IgD-negative memory B cell (primary cell): ENCODE measurements around the gene CFAP161. TPM values are rescaled to one million over a fixed set of nuclear protein-coding genes. Genes with fewer than 3 reads are reported as not detected.

ENCODE experiments used
- H3K27ac Mint-ChIP-seq, 3 donors: one replicate each; pipeline ENCODE4 v1.8.0; 2020 to 2022; ENCODE audit warnings: mild to moderate bottlenecking in 3 of 3, mixed read lengths in 3 of 3, moderate library complexity in 1 of 3
- H3K27me3 Mint-ChIP-seq: one replicate; pipeline ENCODE4 v1.8.0; 2021; ENCODE audit warnings: mixed read lengths
- H3K36me3 Mint-ChIP-seq: one replicate; pipeline ENCODE4 v1.8.0; 2020; ENCODE audit warnings: mild to moderate bottlenecking, mixed read lengths
- H3K4me1 Mint-ChIP-seq, 3 donors: one replicate each; pipeline ENCODE4 v1.8.0; 2020 to 2022; ENCODE audit warnings: mixed read lengths in 3 of 3, mild to moderate bottlenecking in 1 of 3
- H3K4me3 Mint-ChIP-seq, 4 donors: one replicate each; pipeline ENCODE4 v1.8.0; 2020 to 2022; ENCODE audit warnings: mild to moderate bottlenecking in 4 of 4, mixed read lengths in 4 of 4, moderate library complexity in 3 of 4
- H3K9me3 Mint-ChIP-seq, 3 donors: one replicate each; pipeline ENCODE4 v1.8.0; 2020 to 2021; ENCODE audit warnings: mixed read lengths in 3 of 3, mild to moderate bottlenecking in 1 of 3
- polyA plus RNA-seq: library from polyadenylated mRNA; unstranded; fragments of 300-500 nt; fragmentation: Illumina TruSeq; gene quantifications from one replicate; pipeline ENCODE4 v1.2.3, GENCODE V29; 2021

CFAP161 gene
- polyA plus RNA-seq, 1 donor from 2014 or later, result not detected

GRCh38 chr15:81160312-81161159 is 26.5 kb downstream of the CFAP161 start:
- H3K4me3 Mint-ChIP-seq, result peak overlapping the region in 1 of 4 donors; percentile 84
- H3K36me3 Mint-ChIP-seq, result no peaks in the 10 kb centered on the region
- peaks cover 3 to 16% (median 11%) of the 10 kb centered on the region in 3 donors for H3K4me1 Mint-ChIP-seq
- peaks cover 17% of the 10 kb centered on the region for H3K27me3 Mint-ChIP-seq
- H3K9me3 Mint-ChIP-seq, result no peaks in the 10 kb centered on the region
- no peak overlapping the region for H3K27ac Mint-ChIP-seq

- no peaks in the 10 kb centered on the region for H3K36me3 Mint-ChIP-seq
- peak overlapping the region in 1 of 4 donors; percentile 24 for H3K4me3 Mint-ChIP-seq
- H3K4me1 Mint-ChIP-seq, result peaks cover 3 to 14% (median 7%) of the 10 kb centered on the region in 3 donors
- peaks cover 17% of the 10 kb centered on the region for H3K27me3 Mint-ChIP-seq
- H3K27ac Mint-ChIP-seq, result no peak overlapping the region
- no peaks in the 10 kb centered on the region for H3K9me3 Mint-ChIP-seq
These were observed 27.1 kb downstream of the CFAP161 start for GRCh38 chr15:81161160-81161673.

GRCh38 chr15:81161851-81162250 is 27.8 kb downstream of the CFAP161 start:
- peaks cover 17% of the 10 kb centered on the region for H3K27me3 Mint-ChIP-seq
- H3K27ac Mint-ChIP-seq, result no peak overlapping the region
- H3K4me1 Mint-ChIP-seq, result peaks cover 3 to 14% (median 7%) of the 10 kb centered on the region in 3 donors
- no peak overlapping the region for H3K4me3 Mint-ChIP-seq
- no peaks in the 10 kb centered on the region for H3K36me3 Mint-ChIP-seq
- H3K9me3 Mint-ChIP-seq, result no peaks in the 10 kb centered on the region

GRCh38 chr15:81163961-81164800 is 30.1 kb downstream of the CFAP161 start:
- Mint-ChIP-seq H3K4me1 (peaks cover 3 to 14% (median 7%) of the 10 kb centered on the region in 3 donors), H3K4me3 (no peak overlapping the region), H3K27me3 (peaks cover 15% of the 10 kb centered on the region), H3K27ac (no peak overlapping the region), H3K36me3 (no peaks in the 10 kb centered on the region), H3K9me3 (peaks cover 0 to 2% (median 0%) of the 10 kb centered on the region in 3 donors)

GRCh38 chr15:81165535-81165934 is 31.5 kb downstream of the CFAP161 start:
- no peak overlapping the region for H3K4me3 Mint-ChIP-seq
- H3K27ac Mint-ChIP-seq, result no peak overlapping the region
- peaks cover 17% of the 10 kb centered on the region for H3K27me3 Mint-ChIP-seq
- H3K4me1 Mint-ChIP-seq, result peaks cover 3 to 14% (median 7%) of the 10 kb centered on the region in 3 donors
- no peaks in the 10 kb centered on the region for H3K36me3 Mint-ChIP-seq
- H3K9me3 Mint-ChIP-seq, result peaks cover 0 to 2% (median 0%) of the 10 kb centered on the region in 3 donors

- Mint-ChIP-seq H3K9me3 (peaks cover 0 to 4% (median 0%) of the 10 kb centered on the region in 3 donors), H3K4me3 (no peak overlapping the region), H3K4me1 (peaks cover 0 to 7% (median 6%) of the 10 kb centered on the region in 3 donors), H3K27me3 (peaks cover 11% of the 10 kb centered on the region), H3K36me3 (no peaks in the 10 kb centered on the region), H3K27ac (no peak overlapping the region)
These were observed 32.7 kb downstream of the CFAP161 start for GRCh38 chr15:81166636-81167305.

GRCh38 chr15:81168131-81168526 is 34.1 kb downstream of the CFAP161 start:
- peaks cover 0 to 4% (median 0%) of the 10 kb centered on the region in 3 donors for H3K9me3 Mint-ChIP-seq
- peaks cover 9% of the 10 kb centered on the region for H3K27me3 Mint-ChIP-seq
- H3K27ac Mint-ChIP-seq, result no peak overlapping the region
- H3K4me1 Mint-ChIP-seq, result no peaks in the 10 kb centered on the region
- no peaks in the 10 kb centered on the region for H3K36me3 Mint-ChIP-seq
- H3K4me3 Mint-ChIP-seq, result no peak overlapping the region

GRCh38 chr15:81168644-81169043 is 34.6 kb downstream of the CFAP161 start:
- H3K27me3 Mint-ChIP-seq, result peaks cover 9% of the 10 kb centered on the region
- H3K27ac Mint-ChIP-seq, result no peak overlapping the region
- H3K4me3 Mint-ChIP-seq, result no peak overlapping the region
- H3K36me3 Mint-ChIP-seq, result no peaks in the 10 kb centered on the region
- no peaks in the 10 kb centered on the region for H3K4me1 Mint-ChIP-seq
- peaks cover 0 to 4% (median 0%) of the 10 kb centered on the region in 3 donors for H3K9me3 Mint-ChIP-seq

GRCh38 chr15:81170511-81170910 is 36.4 kb downstream of the CFAP161 start:
- H3K4me1 Mint-ChIP-seq, result no peaks in the 10 kb centered on the region
- H3K36me3 Mint-ChIP-seq, result no peaks in the 10 kb centered on the region
- no peak overlapping the region for H3K27ac Mint-ChIP-seq
- no peak overlapping the region for H3K4me3 Mint-ChIP-seq
- H3K27me3 Mint-ChIP-seq, result peaks cover 7% of the 10 kb centered on the region
- peaks cover 0 to 4% (median 0%) of the 10 kb centered on the region in 3 donors for H3K9me3 Mint-ChIP-seq

GRCh38 chr15:81171286-81171685 is 37.2 kb downstream of the CFAP161 start:
- Mint-ChIP-seq H3K36me3 (no peaks in the 10 kb centered on the region), H3K27me3 (peaks cover 7% of the 10 kb centered on the region), H3K9me3 (peaks cover 0 to 4% (median 0%) of the 10 kb centered on the region in 3 donors), H3K27ac (no peak overlapping the region), H3K4me3 (no peak overlapping the region), H3K4me1 (no peaks in the 10 kb centered on the region)

GRCh38 chr15:81174125-81174791 is 40.2 kb downstream of the CFAP161 start:
- H3K27me3 Mint-ChIP-seq, result peaks cover 7% of the 10 kb centered on the region
- peaks cover 0 to 2% (median 0%) of the 10 kb centered on the region in 3 donors for H3K9me3 Mint-ChIP-seq
- H3K27ac Mint-ChIP-seq, result no peak overlapping the region
- no peak overlapping the region for H3K4me3 Mint-ChIP-seq
- H3K36me3 Mint-ChIP-seq, result no peaks in the 10 kb centered on the region
- H3K4me1 Mint-ChIP-seq, result no peaks in the 10 kb centered on the region

- no peaks in the 10 kb centered on the region for H3K4me1 Mint-ChIP-seq
- H3K4me3 Mint-ChIP-seq, result no peak overlapping the region
- H3K27ac Mint-ChIP-seq, result no peak overlapping the region
- H3K27me3 Mint-ChIP-seq, result peaks cover 7% of the 10 kb centered on the region
- H3K36me3 Mint-ChIP-seq, result no peaks in the 10 kb centered on the region
- peaks cover 0 to 2% (median 0%) of the 10 kb centered on the region in 3 donors for H3K9me3 Mint-ChIP-seq
These were observed 40.8 kb downstream of the CFAP161 start for GRCh38 chr15:81174792-81175327.

GRCh38 chr15:81175496-81175895 is 41.4 kb downstream of the CFAP161 start:
- no peak overlapping the region for H3K4me3 Mint-ChIP-seq
- no peak overlapping the region for H3K27ac Mint-ChIP-seq
- H3K9me3 Mint-ChIP-seq, result peaks cover 0 to 3% (median 2%) of the 10 kb centered on the region in 3 donors
- no peaks in the 10 kb centered on the region for H3K4me1 Mint-ChIP-seq
- H3K36me3 Mint-ChIP-seq, result no peaks in the 10 kb centered on the region
- H3K27me3 Mint-ChIP-seq, result peaks cover 4% of the 10 kb centered on the region
